Liver (tissue), 9 donors: ENCODE results near the gene MTARC1. TPM values are rescaled to one million over a fixed set of nuclear protein-coding genes. Genes with fewer than 3 reads are reported as not detected.

Experiments used
- DNase-seq: peaks from one replicate; pipeline ENCODE4 v3.0.0-alpha.2; 2017; ENCODE audit warnings: low spot score
- H3K27ac ChIP-seq, 2 donors: one replicate each; pipeline ENCODE4 v1.7.0; 2013; ENCODE audit warnings: inconsistent platforms in 2 of 2, low read length in 2 of 2, control low read depth in 1 of 2, low read depth in 1 of 2, mild to moderate bottlenecking in 1 of 2
- H3K27me3 ChIP-seq, 4 donors: one replicate each; pipeline versions ENCODE4 v1.6.1 to v1.7.0; 2013; ENCODE audit warnings: low read length in 3 of 4, inconsistent platforms in 1 of 4, mild to moderate bottlenecking in 1 of 4, moderate library complexity in 1 of 4; ENCODE audit not compliant: control insufficient read depth in 4 of 4, insufficient read depth in 4 of 4
- H3K36me3 ChIP-seq, 4 donors: one replicate each; pipeline versions ENCODE4 v1.6.1 to v1.7.0; 2013; ENCODE audit warnings: low read length in 3 of 4, mild to moderate bottlenecking in 3 of 4, low read depth in 1 of 4, moderate library complexity in 1 of 4; ENCODE audit not compliant: control insufficient read depth in 4 of 4, insufficient read depth in 3 of 4
- H3K4me1 ChIP-seq, 4 donors: one replicate each; pipeline versions ENCODE4 v1.6.1 to v1.7.0; 2013; ENCODE audit warnings: low read length in 3 of 4, mild to moderate bottlenecking in 3 of 4, moderate library complexity in 1 of 4; ENCODE audit not compliant: control insufficient read depth in 4 of 4, insufficient read depth in 4 of 4
- H3K4me3 ChIP-seq, 3 donors: one replicate each; pipeline versions ENCODE4 v1.6.1 to v1.7.0; 2013; ENCODE audit warnings: low read length in 3 of 3, control low read depth in 1 of 3, low read depth in 1 of 3, mild to moderate bottlenecking in 1 of 3
- H3K9ac ChIP-seq, 2 donors: one replicate each; pipeline ENCODE4 v1.7.0; 2013; ENCODE audit warnings: low read length in 2 of 2, mild to moderate bottlenecking in 2 of 2, moderate library complexity in 2 of 2, control low read depth in 1 of 2, low read depth in 1 of 2
- H3K9me3 ChIP-seq, 4 donors: one replicate each; pipeline versions ENCODE4 v1.6.1 to v1.7.0; 2013; ENCODE audit warnings: low read length in 3 of 4; ENCODE audit not compliant: control insufficient read depth in 4 of 4
- EGR1 ChIP-seq, 2 donors: IDR thresholded peaks; 2 replicates each; pipeline ENCODE4 v1.6.1; 2016 to 2018; ENCODE audit warnings: antibody characterized with exemption in 2 of 2, low read depth in 2 of 2
- FOXA1 ChIP-seq: IDR thresholded peaks from 2 replicates; pipeline ENCODE4 v1.6.1; 2016; ENCODE audit warnings: antibody characterized with exemption
- FOXA2 ChIP-seq: IDR thresholded peaks from 2 replicates; pipeline ENCODE4 v1.6.1; 2016; ENCODE audit warnings: antibody characterized with exemption
- HNF4A ChIP-seq, 2 donors: conservative IDR thresholded peaks; 2 replicates each; pipeline ENCODE4 v1.6.1; 2016; ENCODE audit warnings: antibody characterized with exemption in 2 of 2, mild to moderate bottlenecking in 2 of 2
- JUND ChIP-seq, 2 donors: IDR thresholded peaks; 2 replicates each; pipeline ENCODE4 v1.6.1; 2016; ENCODE audit warnings: antibody characterized with exemption in 2 of 2
- NR2F2 ChIP-seq: IDR thresholded peaks from 2 replicates; pipeline ENCODE4 v1.6.1; 2016; ENCODE audit warnings: antibody characterized with exemption
- RAD21 ChIP-seq, 2 donors: IDR thresholded peaks; 2 replicates each; pipeline ENCODE4 v1.6.1; 2016; ENCODE audit warnings: antibody characterized with exemption in 2 of 2, mild to moderate bottlenecking in 2 of 2
- RXRA ChIP-seq, 2 donors: IDR thresholded peaks; 2 replicates each; pipeline ENCODE4 v1.6.1; 2017 to 2018; ENCODE audit warnings: antibody characterized with exemption in 2 of 2, mild to moderate bottlenecking in 1 of 2
- SP1 ChIP-seq: IDR thresholded peaks from 2 replicates; pipeline ENCODE4 v1.6.1; 2018; ENCODE audit warnings: antibody characterized with exemption, mild to moderate bottlenecking
- TAF1 ChIP-seq: conservative IDR thresholded peaks from 2 replicates; pipeline ENCODE4 v1.6.1; 2016; ENCODE audit warnings: antibody characterized with exemption, mild to moderate bottlenecking
- YY1 ChIP-seq: IDR thresholded peaks from 2 replicates; pipeline ENCODE4 v1.6.1; 2016; ENCODE audit warnings: antibody characterized with exemption, mild to moderate bottlenecking
- WGBS: extraction: QIAGEN DNeasy Blood & Tissue Kit; methylation state at CpG from one replicate; pipeline ENCODE4 v1.1.7; 2013; 5-methylcytosine and 5-hydroxymethylcytosine counted together
- polyA plus RNA-seq, 2 donors: library from polyadenylated mRNA; stranded (reverse) in 1 of 2; unstranded in 1 of 2; fragments of 200-250 nt in 1 of 2; fragments of >200 nt in 1 of 2; fragmentation: Nextera tagmentation in 1 of 2; extraction: Ambion mirVana in 1 of 2; gene quantifications; one replicate each; pipeline versions ENCODE4 v1.2.1 to v1.2.3, GENCODE V29; 2013 to 2015
- total RNA-seq, 2 donors: library from RNA; depleted of rRNA; stranded (reverse); fragments of >200 nt; gene quantifications; one replicate each; pipeline ENCODE4 v1.2.3, GENCODE V29; 2014
- TF ChIP-seq, protein P1 (sequence below): IDR thresholded peaks from 2 replicates; pipeline ENCODE4 v1.6.1; 2016; ENCODE audit warnings: antibody characterized with exemption, mild to moderate bottlenecking
- TF ChIP-seq, protein P2 (sequence below): fragments of 150-350 bp; IDR thresholded peaks from 2 replicates; pipeline ENCODE4 v1.5.1; 2017; ENCODE audit warnings: improper control_type of control experiment, low read depth, low read length; ENCODE audit not compliant: missing input control
- TF ChIP-seq, protein P3 (sequence below): IDR thresholded peaks from 2 replicates; pipeline ENCODE4 v1.6.1; 2016; ENCODE audit warnings: antibody characterized with exemption
- TF ChIP-seq, protein P4 (sequence below): IDR thresholded peaks from 2 replicates; pipeline ENCODE4 v1.6.1; 2016; ENCODE audit warnings: antibody characterized with exemption
- TF ChIP-seq, protein P5 (sequence below): IDR thresholded peaks from 2 replicates; pipeline ENCODE4 v1.6.1; 2016; ENCODE audit warnings: antibody characterized with exemption
- donor health status: healthy.
- donor health status: healthy.
- donor health status: healthy.
- donor health status: healthy.
- donor health status: healthy.

The MTARC1 gene
- total and polyA plus RNA-seq, 4 donors, result 9.8 to 71.3 (median 21.5) TPM

DNA sequence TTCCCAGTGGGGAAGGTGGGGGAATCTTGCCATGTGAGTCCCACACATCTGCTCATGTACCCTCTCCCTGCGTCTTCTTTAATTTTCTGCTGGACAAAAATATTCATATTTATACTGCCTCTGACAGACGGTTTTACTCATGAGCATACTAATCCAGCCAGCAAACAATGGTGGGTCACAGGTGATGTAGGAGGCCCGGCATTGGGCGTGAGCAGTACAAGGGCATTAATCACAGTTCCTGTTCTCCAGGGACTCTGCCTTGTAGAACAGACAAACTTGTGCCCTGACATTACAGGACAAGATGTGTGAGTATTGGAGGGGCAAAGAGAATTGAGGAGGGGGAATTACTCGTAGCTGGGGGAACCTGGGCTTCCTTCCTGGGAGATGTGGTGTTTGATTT lies 25.0 kb downstream of the MTARC1 start (continued):
- TF ChIP-seq, protein P1, sequence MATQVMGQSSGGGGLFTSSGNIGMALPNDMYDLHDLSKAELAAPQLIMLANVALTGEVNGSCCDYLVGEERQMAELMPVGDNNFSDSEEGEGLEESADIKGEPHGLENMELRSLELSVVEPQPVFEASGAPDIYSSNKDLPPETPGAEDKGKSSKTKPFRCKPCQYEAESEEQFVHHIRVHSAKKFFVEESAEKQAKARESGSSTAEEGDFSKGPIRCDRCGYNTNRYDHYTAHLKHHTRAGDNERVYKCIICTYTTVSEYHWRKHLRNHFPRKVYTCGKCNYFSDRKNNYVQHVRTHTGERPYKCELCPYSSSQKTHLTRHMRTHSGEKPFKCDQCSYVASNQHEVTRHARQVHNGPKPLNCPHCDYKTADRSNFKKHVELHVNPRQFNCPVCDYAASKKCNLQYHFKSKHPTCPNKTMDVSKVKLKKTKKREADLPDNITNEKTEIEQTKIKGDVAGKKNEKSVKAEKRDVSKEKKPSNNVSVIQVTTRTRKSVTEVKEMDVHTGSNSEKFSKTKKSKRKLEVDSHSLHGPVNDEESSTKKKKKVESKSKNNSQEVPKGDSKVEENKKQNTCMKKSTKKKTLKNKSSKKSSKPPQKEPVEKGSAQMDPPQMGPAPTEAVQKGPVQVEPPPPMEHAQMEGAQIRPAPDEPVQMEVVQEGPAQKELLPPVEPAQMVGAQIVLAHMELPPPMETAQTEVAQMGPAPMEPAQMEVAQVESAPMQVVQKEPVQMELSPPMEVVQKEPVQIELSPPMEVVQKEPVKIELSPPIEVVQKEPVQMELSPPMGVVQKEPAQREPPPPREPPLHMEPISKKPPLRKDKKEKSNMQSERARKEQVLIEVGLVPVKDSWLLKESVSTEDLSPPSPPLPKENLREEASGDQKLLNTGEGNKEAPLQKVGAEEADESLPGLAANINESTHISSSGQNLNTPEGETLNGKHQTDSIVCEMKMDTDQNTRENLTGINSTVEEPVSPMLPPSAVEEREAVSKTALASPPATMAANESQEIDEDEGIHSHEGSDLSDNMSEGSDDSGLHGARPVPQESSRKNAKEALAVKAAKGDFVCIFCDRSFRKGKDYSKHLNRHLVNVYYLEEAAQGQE, result no peak
- TF ChIP-seq, protein P2, sequence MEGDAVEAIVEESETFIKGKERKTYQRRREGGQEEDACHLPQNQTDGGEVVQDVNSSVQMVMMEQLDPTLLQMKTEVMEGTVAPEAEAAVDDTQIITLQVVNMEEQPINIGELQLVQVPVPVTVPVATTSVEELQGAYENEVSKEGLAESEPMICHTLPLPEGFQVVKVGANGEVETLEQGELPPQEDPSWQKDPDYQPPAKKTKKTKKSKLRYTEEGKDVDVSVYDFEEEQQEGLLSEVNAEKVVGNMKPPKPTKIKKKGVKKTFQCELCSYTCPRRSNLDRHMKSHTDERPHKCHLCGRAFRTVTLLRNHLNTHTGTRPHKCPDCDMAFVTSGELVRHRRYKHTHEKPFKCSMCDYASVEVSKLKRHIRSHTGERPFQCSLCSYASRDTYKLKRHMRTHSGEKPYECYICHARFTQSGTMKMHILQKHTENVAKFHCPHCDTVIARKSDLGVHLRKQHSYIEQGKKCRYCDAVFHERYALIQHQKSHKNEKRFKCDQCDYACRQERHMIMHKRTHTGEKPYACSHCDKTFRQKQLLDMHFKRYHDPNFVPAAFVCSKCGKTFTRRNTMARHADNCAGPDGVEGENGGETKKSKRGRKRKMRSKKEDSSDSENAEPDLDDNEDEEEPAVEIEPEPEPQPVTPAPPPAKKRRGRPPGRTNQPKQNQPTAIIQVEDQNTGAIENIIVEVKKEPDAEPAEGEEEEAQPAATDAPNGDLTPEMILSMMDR, result no peak
- TF ChIP-seq RXRA (IDR thresholded peaks at IDR 0.05) (no peak), FOXA1 (no peak), SP1 (no peak), EGR1 (IDR thresholded peaks at IDR 0.05; ENCODE audit: low read depth in 2 of 2) (no peak)

DNA sequence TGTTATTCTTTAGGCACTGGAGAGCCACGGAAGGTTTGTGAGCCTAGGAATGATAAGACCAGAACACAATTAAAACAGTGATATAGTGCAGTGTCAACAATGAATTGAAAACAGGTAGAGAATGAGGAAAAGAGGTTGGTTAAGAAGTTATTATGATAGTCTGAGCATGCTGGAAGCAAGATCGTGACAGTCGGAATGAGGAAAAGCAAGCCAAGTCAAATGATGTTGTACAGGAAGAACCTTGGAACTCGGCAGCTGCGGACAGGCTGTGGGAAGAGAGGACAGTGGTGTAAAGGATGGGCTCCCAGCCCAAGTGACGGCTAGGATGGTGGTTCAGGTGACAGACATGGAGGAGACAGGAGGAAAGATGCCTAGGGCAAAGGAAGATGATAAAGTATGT lies 25.6 kb downstream of the MTARC1 start:
- H3K9ac ChIP-seq, result no peak overlapping the region
- TF ChIP-seq NR2F2, result no peak
- TF ChIP-seq, protein P1, result no peak
- no peak for TF ChIP-seq HNF4A (conservative IDR thresholded peaks at IDR 0.05)
- no peak for TF ChIP-seq FOXA1
- TF ChIP-seq RAD21 (IDR thresholded peaks at IDR 0.05), result no peak
- TF ChIP-seq YY1, result no peak
- TF ChIP-seq SP1, result no peak
- no peak for TF ChIP-seq JUND (IDR thresholded peaks at IDR 0.05)
- TF ChIP-seq, protein P3, sequence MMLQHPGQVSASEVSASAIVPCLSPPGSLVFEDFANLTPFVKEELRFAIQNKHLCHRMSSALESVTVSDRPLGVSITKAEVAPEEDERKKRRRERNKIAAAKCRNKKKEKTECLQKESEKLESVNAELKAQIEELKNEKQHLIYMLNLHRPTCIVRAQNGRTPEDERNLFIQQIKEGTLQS, result no peak
- no peak for TF ChIP-seq TAF1
- TF ChIP-seq, protein P4, sequence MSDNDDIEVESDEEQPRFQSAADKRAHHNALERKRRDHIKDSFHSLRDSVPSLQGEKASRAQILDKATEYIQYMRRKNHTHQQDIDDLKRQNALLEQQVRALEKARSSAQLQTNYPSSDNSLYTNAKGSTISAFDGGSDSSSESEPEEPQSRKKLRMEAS, result no peak
- TF ChIP-seq, protein P2, result no peak
- TF ChIP-seq, protein P5, sequence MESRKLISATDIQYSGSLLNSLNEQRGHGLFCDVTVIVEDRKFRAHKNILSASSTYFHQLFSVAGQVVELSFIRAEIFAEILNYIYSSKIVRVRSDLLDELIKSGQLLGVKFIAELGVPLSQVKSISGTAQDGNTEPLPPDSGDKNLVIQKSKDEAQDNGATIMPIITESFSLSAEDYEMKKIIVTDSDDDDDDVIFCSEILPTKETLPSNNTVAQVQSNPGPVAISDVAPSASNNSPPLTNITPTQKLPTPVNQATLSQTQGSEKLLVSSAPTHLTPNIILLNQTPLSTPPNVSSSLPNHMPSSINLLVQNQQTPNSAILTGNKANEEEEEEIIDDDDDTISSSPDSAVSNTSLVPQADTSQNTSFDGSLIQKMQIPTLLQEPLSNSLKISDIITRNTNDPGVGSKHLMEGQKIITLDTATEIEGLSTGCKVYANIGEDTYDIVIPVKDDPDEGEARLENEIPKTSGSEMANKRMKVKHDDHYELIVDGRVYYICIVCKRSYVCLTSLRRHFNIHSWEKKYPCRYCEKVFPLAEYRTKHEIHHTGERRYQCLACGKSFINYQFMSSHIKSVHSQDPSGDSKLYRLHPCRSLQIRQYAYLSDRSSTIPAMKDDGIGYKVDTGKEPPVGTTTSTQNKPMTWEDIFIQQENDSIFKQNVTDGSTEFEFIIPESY, result no peak
- TF ChIP-seq RXRA (IDR thresholded peaks at IDR 0.05), result no peak
- no peak for TF ChIP-seq EGR1 (IDR thresholded peaks at IDR 0.05; ENCODE audit: low read depth in 2 of 2)
- no peak for TF ChIP-seq FOXA2
- no peaks in the 10 kb centered on the region for H3K27me3 ChIP-seq
- 41% methylated on average over 6 of the region's 6 CpGs for WGBS
- no peaks in the 10 kb centered on the region for H3K9me3 ChIP-seq
- no peak overlapping the region for H3K4me3 ChIP-seq
- H3K4me1 ChIP-seq, result peaks cover 0 to 25% (median 16%) of the 10 kb centered on the region in 4 donors
- no peak for DNase-seq
- no peak overlapping the region for H3K27ac ChIP-seq
- peaks cover 2 to 8% (median 4%) of the 10 kb centered on the region in 4 donors for H3K36me3 ChIP-seq
